Type B pancreatic cell (in vitro differentiated cells): ENCODE results near the gene OSMR. TPM values are rescaled to one million over a fixed set of nuclear protein-coding genes. Genes with fewer than 3 reads are reported as not detected.

Experiments used
- DNase-seq: peaks from one replicate; pipeline ENCODE4 v3.0.0; 2021; ENCODE audit warnings: mixed read lengths; ENCODE audit not compliant: unreplicated experiment; ENCODE audit errors: extremely low spot score
- H3K27ac Mint-ChIP-seq: 2 replicates; pipeline ENCODE4 v1.8.0; 2021; ENCODE audit warnings: mild to moderate bottlenecking, mixed read lengths
- H3K27me3 Mint-ChIP-seq: 2 replicates; pipeline ENCODE4 v1.8.0; 2021; ENCODE audit warnings: mixed read lengths
- H3K36me3 Mint-ChIP-seq: 2 replicates; pipeline ENCODE4 v1.8.0; 2021; ENCODE audit warnings: mixed read lengths
- H3K4me1 Mint-ChIP-seq: one replicate; pipeline ENCODE4 v1.8.0; 2021; ENCODE audit warnings: mixed read lengths; ENCODE audit not compliant: unreplicated experiment
- H3K4me3 Mint-ChIP-seq: 2 replicates; pipeline ENCODE4 v1.8.0; 2021; ENCODE audit warnings: mild to moderate bottlenecking, mixed read lengths
- H3K9me3 Mint-ChIP-seq: 2 replicates; pipeline ENCODE4 v1.8.0; 2021; ENCODE audit warnings: mixed read lengths
- total RNA-seq: library from RNA; stranded (reverse); gene quantifications from 2 replicates; pipeline ENCODE4 v1.2.1, GENCODE V29; 2021; ENCODE audit warnings: low replicate concordance
- TF ChIP-seq, protein P1 (sequence below): fragments of 200-600 bp; sonication (generic); conservative IDR thresholded peaks from 2 replicates; pipeline ENCODE4 v1.5.0; 2021; ENCODE audit warnings: antibody characterized with exemption, mild to moderate bottlenecking

Gene OSMR
- total RNA-seq, 1 donor from 2014 or later, result 1.3 TPM

DNA sequence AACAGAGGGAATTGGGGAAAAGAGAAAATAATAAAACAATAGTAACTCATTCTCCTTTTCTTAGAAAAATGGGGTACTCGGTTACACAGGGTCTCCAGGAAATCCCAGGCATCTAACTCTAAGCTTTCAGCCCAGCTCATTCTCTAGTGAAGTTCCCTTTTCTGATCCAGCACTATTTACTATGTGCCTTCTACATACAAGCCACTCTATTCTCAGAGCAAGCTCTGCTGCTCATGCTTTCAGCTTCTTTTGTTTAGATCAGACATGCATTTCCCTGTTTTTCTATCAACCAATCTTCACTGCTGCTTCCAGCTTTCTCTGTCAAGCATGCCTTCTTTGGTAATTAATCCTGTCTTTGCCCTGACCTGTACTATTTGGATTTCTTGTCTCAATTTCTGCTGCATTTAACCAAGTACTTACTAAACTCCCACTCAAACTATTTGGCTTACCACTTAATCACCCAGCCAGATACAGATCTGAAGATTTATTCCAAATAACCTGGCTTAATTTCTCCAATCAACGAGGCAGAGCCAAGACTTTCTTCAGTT is 25.3 kb downstream of the OSMR start:
- TF ChIP-seq, protein P1, sequence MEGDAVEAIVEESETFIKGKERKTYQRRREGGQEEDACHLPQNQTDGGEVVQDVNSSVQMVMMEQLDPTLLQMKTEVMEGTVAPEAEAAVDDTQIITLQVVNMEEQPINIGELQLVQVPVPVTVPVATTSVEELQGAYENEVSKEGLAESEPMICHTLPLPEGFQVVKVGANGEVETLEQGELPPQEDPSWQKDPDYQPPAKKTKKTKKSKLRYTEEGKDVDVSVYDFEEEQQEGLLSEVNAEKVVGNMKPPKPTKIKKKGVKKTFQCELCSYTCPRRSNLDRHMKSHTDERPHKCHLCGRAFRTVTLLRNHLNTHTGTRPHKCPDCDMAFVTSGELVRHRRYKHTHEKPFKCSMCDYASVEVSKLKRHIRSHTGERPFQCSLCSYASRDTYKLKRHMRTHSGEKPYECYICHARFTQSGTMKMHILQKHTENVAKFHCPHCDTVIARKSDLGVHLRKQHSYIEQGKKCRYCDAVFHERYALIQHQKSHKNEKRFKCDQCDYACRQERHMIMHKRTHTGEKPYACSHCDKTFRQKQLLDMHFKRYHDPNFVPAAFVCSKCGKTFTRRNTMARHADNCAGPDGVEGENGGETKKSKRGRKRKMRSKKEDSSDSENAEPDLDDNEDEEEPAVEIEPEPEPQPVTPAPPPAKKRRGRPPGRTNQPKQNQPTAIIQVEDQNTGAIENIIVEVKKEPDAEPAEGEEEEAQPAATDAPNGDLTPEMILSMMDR, result no peak

DNA sequence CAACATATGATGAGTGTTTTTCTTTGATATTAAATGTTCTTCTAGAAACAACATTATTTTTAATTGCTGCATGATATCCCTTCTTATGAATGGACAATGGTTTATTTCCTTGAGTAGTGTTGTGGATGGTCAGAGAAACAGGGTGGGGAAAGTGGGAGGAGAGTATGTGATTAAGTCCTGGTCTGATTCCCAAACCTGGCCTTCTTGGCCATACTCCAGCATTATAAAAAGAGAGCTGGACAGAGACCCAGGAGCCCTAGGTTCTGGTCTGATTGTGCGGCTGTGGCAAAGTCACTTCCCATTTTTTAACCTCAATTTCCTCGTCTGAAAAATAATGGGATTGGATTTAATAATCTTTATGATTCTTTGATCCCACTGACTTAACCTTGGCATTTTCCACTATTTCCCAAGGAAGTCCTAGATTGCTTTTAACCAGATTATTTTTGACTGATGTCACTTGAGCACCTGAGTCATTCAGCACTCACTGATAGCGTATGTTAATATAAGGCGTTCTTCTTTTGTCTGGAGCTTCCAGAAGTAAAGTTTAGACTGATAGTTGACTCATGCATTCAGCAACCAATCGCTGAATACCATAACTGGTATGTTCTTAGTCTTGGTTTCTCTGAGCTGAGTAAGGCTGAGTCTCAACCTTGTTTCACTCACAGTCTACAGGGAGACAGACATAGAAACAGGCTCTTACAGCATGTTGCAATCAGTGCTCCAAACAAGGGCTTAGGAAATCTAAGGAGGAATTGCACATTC is 26.2 kb downstream of the OSMR start:
- no peak for DNase-seq
- no peaks in the 10 kb centered on the region for H3K36me3 Mint-ChIP-seq
- H3K9me3 Mint-ChIP-seq, result no peaks in the 10 kb centered on the region
- no peak overlapping the region for H3K27ac Mint-ChIP-seq
- TF ChIP-seq, protein P1, result no peak
- no peaks in the 10 kb centered on the region for H3K27me3 Mint-ChIP-seq
- H3K4me3 Mint-ChIP-seq, result no peak overlapping the region
- peaks cover 4% of the 10 kb centered on the region for H3K4me1 Mint-ChIP-seq

More for the DNA sequence above, 25.3 kb downstream of the OSMR start:
- H3K27me3 Mint-ChIP-seq, result no peaks in the 10 kb centered on the region
- H3K4me3 Mint-ChIP-seq, result no peak overlapping the region
- H3K9me3 Mint-ChIP-seq, result no peaks in the 10 kb centered on the region
- DNase-seq, result no peak
- H3K36me3 Mint-ChIP-seq, result no peaks in the 10 kb centered on the region
- no peak overlapping the region for H3K27ac Mint-ChIP-seq
- H3K4me1 Mint-ChIP-seq, result peaks cover 4% of the 10 kb centered on the region

DNA sequence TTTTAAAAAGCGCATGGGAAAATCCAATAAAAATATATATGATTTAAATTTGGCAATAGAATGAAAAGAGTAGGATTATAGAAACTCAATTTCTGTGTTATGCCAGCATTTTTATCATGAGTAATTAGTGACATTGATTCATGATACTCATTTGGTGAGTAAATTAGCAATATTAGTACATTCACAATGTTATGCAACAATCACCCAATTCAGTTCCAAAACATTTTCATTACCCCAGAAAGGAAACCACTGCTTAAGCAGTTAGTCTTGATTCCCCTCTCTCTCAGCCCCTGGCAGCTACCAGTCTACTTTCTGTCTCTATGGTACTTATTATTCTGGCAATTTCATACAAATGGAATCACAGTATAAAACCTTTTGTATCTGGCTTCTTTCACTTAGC is 27.0 kb downstream of the OSMR start:
- no peaks in the 10 kb centered on the region for H3K36me3 Mint-ChIP-seq
- no peak overlapping the region for H3K4me3 Mint-ChIP-seq
- no peaks in the 10 kb centered on the region for H3K27me3 Mint-ChIP-seq
- H3K9me3 Mint-ChIP-seq, result no peaks in the 10 kb centered on the region
- no peak overlapping the region for H3K27ac Mint-ChIP-seq
- H3K4me1 Mint-ChIP-seq, result peaks cover 4% of the 10 kb centered on the region
- TF ChIP-seq, protein P1, result no peak
- DNase-seq, result no peak

DNA sequence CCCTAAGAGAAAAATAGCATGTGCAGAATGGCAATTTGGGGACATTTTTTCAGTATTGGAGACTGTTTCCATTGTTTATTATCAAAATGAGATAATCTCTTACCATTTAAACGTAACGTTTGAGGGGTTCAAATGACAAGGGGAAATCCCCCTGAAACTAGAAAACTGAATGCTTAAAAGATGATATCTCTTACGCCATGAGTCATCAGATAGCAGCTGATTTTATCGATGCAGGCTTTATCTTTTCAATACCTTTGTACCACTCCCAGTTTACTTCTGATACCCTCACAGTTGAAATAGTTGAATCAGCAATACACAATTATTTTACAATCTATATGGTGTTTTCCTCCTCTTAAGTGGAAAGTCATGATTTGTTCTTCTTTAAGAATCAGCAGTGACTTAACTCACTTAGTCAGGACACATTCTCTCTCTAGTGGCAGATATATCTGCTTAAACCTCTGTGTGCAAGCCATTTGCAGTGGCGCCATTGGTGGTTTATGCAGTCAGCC is 29.2 kb downstream of the OSMR start:
- Mint-ChIP-seq H3K27ac (no peak overlapping the region), H3K4me3 (no peak overlapping the region), H3K9me3 (no peaks in the 10 kb centered on the region), H3K4me1 (peaks cover 4% of the 10 kb centered on the region), H3K36me3 (no peaks in the 10 kb centered on the region), H3K27me3 (no peaks in the 10 kb centered on the region)
- TF ChIP-seq, protein P1, result no peak
- DNase-seq, result no peak

DNA sequence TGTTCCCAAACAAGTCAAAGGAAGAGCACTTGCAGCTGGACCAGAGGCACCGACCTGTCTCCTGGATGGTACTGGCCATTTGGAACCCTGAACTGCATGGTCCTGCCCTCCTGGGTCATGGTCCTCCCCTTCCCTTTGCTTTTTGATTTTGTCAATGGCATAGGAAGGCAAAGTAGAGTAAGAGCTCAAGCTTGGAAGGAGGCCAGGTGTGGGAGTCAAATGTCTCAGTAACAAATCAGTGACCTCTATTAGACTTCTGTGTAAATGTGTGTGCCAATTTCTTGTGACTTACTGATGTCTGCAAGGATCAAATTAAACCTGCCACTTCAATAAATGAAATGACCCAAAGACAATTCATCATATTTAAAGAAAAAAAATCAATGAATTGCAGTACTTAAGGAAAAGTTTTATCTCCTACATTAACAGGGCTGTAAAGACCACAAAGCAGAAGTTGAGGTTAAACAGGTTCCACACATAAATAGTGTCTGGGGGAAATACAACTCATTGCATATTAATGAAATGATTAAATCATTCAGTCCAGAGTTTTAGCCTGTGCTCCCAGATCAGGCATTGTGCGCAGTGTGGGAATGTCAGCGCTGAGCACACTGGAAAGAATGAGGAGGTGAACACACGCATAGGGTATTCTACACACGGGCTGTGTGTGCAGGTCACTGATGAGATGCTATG is 32.7 kb downstream of the OSMR start:
- Mint-ChIP-seq H3K27ac (no peak overlapping the region), H3K9me3 (no peaks in the 10 kb centered on the region), H3K36me3 (no peaks in the 10 kb centered on the region), H3K4me1 (no peaks in the 10 kb centered on the region), H3K4me3 (no peak overlapping the region), H3K27me3 (no peaks in the 10 kb centered on the region)
- TF ChIP-seq, protein P1, result no peak
- no peak for DNase-seq
